HG02678 (cell line): ENCODE data around the gene GRAP2.
"Not testable (repeated sequence)": the region's sequence is repeated elsewhere in the genome, so short reads cannot be mapped to it uniquely, and the experiment has no call there.

Source experiments
- ATAC-seq: cut with Tn5 transposase; IDR thresholded peaks from one replicate; pipeline ENCODE4 v1.9.1; 2021; ENCODE audit warnings: mild to moderate bottlenecking, moderate library complexity; ENCODE audit not compliant: unreplicated experiment

The GRAP2 gene

GRCh38 chr22:39942439-39943230, 41.8 kb downstream of the GRAP2 start:
- no peak for ATAC-seq

- ATAC-seq, result no peak
Observed at GRCh38 chr22:39943337-39943736, 42.5 kb downstream of the GRAP2 start.

- ATAC-seq, result no peak
Observed at GRCh38 chr22:39943953-39944872, 43.3 kb downstream of the GRAP2 start.

GRCh38 chr22:39946126-39946502, 45.2 kb downstream of the GRAP2 start:
- ATAC-seq, result no peak

- no peak for ATAC-seq
Observed at GRCh38 chr22:39946503-39947219, 45.8 kb downstream of the GRAP2 start.

- no peak for ATAC-seq
Observed at GRCh38 chr22:39947220-39948216, 46.6 kb downstream of the GRAP2 start.

GRCh38 chr22:39949964-39950737, 49.3 kb downstream of the GRAP2 start:
- ATAC-seq, result no peak

- not testable (repeated sequence) for ATAC-seq
Observed at GRCh38 chr22:39951603-39952293, 50.9 kb downstream of the GRAP2 start.

- no peak for ATAC-seq
Observed at GRCh38 chr22:39952347-39952746, 51.5 kb downstream of the GRAP2 start.

GRCh38 chr22:39953101-39953500, 52.2 kb downstream of the GRAP2 start:
- no peak for ATAC-seq

- no peak for ATAC-seq
Observed at GRCh38 chr22:39954584-39955055, 53.7 kb downstream of the GRAP2 start.

- ATAC-seq, result no peak
Observed at GRCh38 chr22:39955675-39956074, 54.8 kb downstream of the GRAP2 start.

GRCh38 chr22:39956932-39957664, 56.2 kb downstream of the GRAP2 start:
- no peak for ATAC-seq

GRCh38 chr22:39958009-39958711, 57.3 kb downstream of the GRAP2 start:
- ATAC-seq, result no peak

- ATAC-seq, result no peak
Observed at GRCh38 chr22:39958949-39959639, 58.2 kb downstream of the GRAP2 start.

- ATAC-seq, result no peak
Observed at GRCh38 chr22:39959640-39960447, 59.0 kb downstream of the GRAP2 start, which contains the start of gene TMA7B. Gene TMA7B (plus strand): TSS chr22:39960397. CDS start chr22:39964375, 3,978 bp downstream.
